GM13977 (cell line): ENCODE measurements around the gene SYNJ2.

Experiments used
- DNase-seq: peaks from one replicate; pipeline ENCODE4 v3.0.0; 2012; ENCODE audit warnings: low spot score
- CTCF ChIP-seq: IDR thresholded peaks from 2 replicates; pipeline ENCODE4 v1.5.1; 2012; ENCODE audit warnings: mild to moderate bottlenecking, control low read depth; ENCODE audit not compliant: insufficient read depth; ENCODE audit errors: extremely low read depth, missing control alignments
- in situ Hi-C: fragments of 300-500 bp; cut with MboI; formaldehyde crosslinking; loops from one replicate; pipeline ENCODE4 v1.12.0; 2022; ENCODE audit warnings: low sequenced_read_pairs, low pct_unique_long_range_greater_than_20kb, mixed read lengths, inconsistent platforms; ENCODE audit not compliant: unreplicated experiment

SYNJ2 gene

GRCh38 chr6:157994125-157994795, 12.6 kb downstream of the SYNJ2 start:
- no peak for DNase-seq
- no peak for TF ChIP-seq CTCF
- in situ Hi-C loops, result no loop called here

GRCh38 chr6:157995458-157995857, 13.8 kb downstream of the SYNJ2 start:
- DNase-seq, result no peak
- TF ChIP-seq CTCF, result no peak
- in situ Hi-C loops, result no loop called here

GRCh38 chr6:157996201-157996712, 14.6 kb downstream of the SYNJ2 start:
- in situ Hi-C loops, result no loop called here
- TF ChIP-seq CTCF, result no peak
- no peak for DNase-seq

- no peak for TF ChIP-seq CTCF
- DNase-seq, result no peak
- in situ Hi-C loops, result no loop called here
Observed at GRCh38 chr6:157996918-157997702, 15.4 kb downstream of the SYNJ2 start.

- in situ Hi-C loops, result no loop called here
- no peak for TF ChIP-seq CTCF
- DNase-seq, result no peak
Observed at GRCh38 chr6:157997893-157998608, 16.4 kb downstream of the SYNJ2 start.

- in situ Hi-C loops, result no loop called here
- TF ChIP-seq CTCF, result no peak
- DNase-seq, result no peak
Observed at GRCh38 chr6:157998707-157999167, 17.1 kb downstream of the SYNJ2 start.
